H1 (cell line): ENCODE data around the gene HACD1. TPM values are rescaled to one million over a fixed set of nuclear protein-coding genes. Genes with fewer than 3 reads are reported as not detected.

ENCODE experiments used
- CTCF ChIA-PET: fragments of 300-600 bp; sonication (Branson Sonifier 250); formaldehyde crosslinking; loops from one replicate; lab custom pipeline; 2021; ENCODE audit not compliant: partially characterized antibody; lab: Charles Lee
- POLR2A ChIA-PET: fragments of 300-600 bp; sonication (Branson Sonifier 250); formaldehyde crosslinking; loops from one replicate; lab custom pipeline; 2021; ENCODE audit warnings: inconsistent platforms; ENCODE audit not compliant: partially characterized antibody; lab: Charles Lee
- DNase-seq, 2 experiments: peaks; one replicate each; pipeline versions ENCODE4 v3.0.0 to v3.0.0-alpha.2; 2010 to 2022; ENCODE audit warnings: low spot score in 2 of 2, low read depth in 1 of 2, mixed read lengths in 1 of 2
- FAIRE-seq: peaks from 2 replicates; lab custom pipeline; 2011; peaks lifted over from hg19 to GRCh38; lab: Jason Lieb, UNC
- H2AFZ ChIP-seq: 2 replicates; pipeline ENCODE4 v1.8.1; 2012; ENCODE audit warnings: low read length, inconsistent platforms
- H2AK5ac ChIP-seq: 2 replicates; pipeline ENCODE4 v1.6.1; 2013; ENCODE audit warnings: low read depth, low read length
- H2BK120ac ChIP-seq: replicated peaks from 2 replicates; pipeline ENCODE3; 2013; ENCODE audit warnings: low read depth, low read length, inconsistent platforms
- H2BK12ac ChIP-seq: 2 replicates; pipeline ENCODE4 v1.6.1; 2013; ENCODE audit warnings: low read depth, low read length
- H2BK15ac ChIP-seq: 2 replicates; pipeline ENCODE4 v1.6.1; 2013; ENCODE audit warnings: low read length
- H2BK20ac ChIP-seq: 2 replicates; pipeline ENCODE4 v1.6.1; 2013; ENCODE audit warnings: low read length
- H2BK5ac ChIP-seq: 2 replicates; pipeline ENCODE4 v1.6.1; 2013; ENCODE audit warnings: low read depth, low read length
- H3K14ac ChIP-seq: 2 replicates; pipeline ENCODE4 v1.6.1; 2013; ENCODE audit warnings: inconsistent platforms; ENCODE audit not compliant: insufficient read length
- H3K18ac ChIP-seq: 2 replicates; pipeline ENCODE4 v1.6.1; 2013; ENCODE audit warnings: low read length; ENCODE audit errors: extremely low read depth
- H3K23ac ChIP-seq: 2 replicates; pipeline ENCODE4 v1.6.1; 2013; ENCODE audit warnings: inconsistent platforms; ENCODE audit not compliant: insufficient read length
- H3K23me2 ChIP-seq: 2 replicates; pipeline ENCODE4 v1.6.1; 2013; ENCODE audit warnings: low read depth, low read length
- H3K27ac ChIP-seq: 2 replicates; pipeline ENCODE4 v1.6.1; 2011; ENCODE audit warnings: low read depth, low read length, inconsistent platforms
- H3K27me3 ChIP-seq, 4 experiments: replicated peaks in 1 of 4; 1 replicate in 1 of 4; 2 replicates in 3 of 4; pipeline versions ENCODE4 v1.6.1 to v1.8.1; 2011 to 2013; ENCODE audit warnings: low read length in 3 of 4, mild to moderate bottlenecking in 3 of 4, inconsistent platforms in 2 of 4, mixed read lengths in 2 of 4, moderate library complexity in 1 of 4; ENCODE audit not compliant: control insufficient read depth in 3 of 4, insufficient read depth in 3 of 4; ENCODE audit errors: extremely low read depth in 1 of 4
- H3K36me3 ChIP-seq, 4 experiments: 2 replicates each; pipeline versions ENCODE4 v1.6.1 to v1.8.1; 2011 to 2013; ENCODE audit warnings: mild to moderate bottlenecking in 4 of 4, low read length in 3 of 4, moderate library complexity in 2 of 4, control low read depth in 1 of 4, inconsistent platforms in 1 of 4; ENCODE audit not compliant: insufficient read depth in 4 of 4, control insufficient read depth in 2 of 4
- H3K4ac ChIP-seq: replicated peaks from 2 replicates; pipeline ENCODE3; 2013; ENCODE audit warnings: low read length, low read depth, mixed read lengths, inconsistent platforms; ENCODE audit not compliant: insufficient read length
- H3K4me1 ChIP-seq, 4 experiments: replicated peaks in 1 of 4; 1 replicate in 1 of 4; 2 replicates in 3 of 4; pipeline versions ENCODE4 v1.6.1 to v1.8.1; 2011 to 2013; ENCODE audit warnings: low read length in 3 of 4, inconsistent platforms in 2 of 4, mixed read lengths in 1 of 4; ENCODE audit not compliant: insufficient read depth in 4 of 4, control insufficient read depth in 3 of 4
- H3K4me2 ChIP-seq, 2 experiments: 2 replicates each; pipeline versions ENCODE4 v1.6.1 to v1.8.1; 2011 to 2013; ENCODE audit warnings: low read depth in 2 of 2, low read length in 2 of 2, control low read depth in 1 of 2, inconsistent platforms in 1 of 2, mild to moderate bottlenecking in 1 of 2; ENCODE audit not compliant: insufficient read depth in 1 of 2
- H3K4me3 ChIP-seq, 4 experiments: fragments of 200-600, 300-600 bp in 1 of 4; sonication (generic), shearing (Covaris generic), sonication (Bioruptor Twin) in 1 of 4; 2 replicates each; pipeline versions ENCODE4 v1.5.1 to v1.8.1; 2011 to 2016; ENCODE audit warnings: low read length in 4 of 4, low read depth in 3 of 4, control low read depth in 2 of 4, inconsistent platforms in 2 of 4, mild to moderate bottlenecking in 2 of 4, mixed read lengths in 1 of 4, moderate library complexity in 1 of 4; ENCODE audit not compliant: insufficient read depth in 2 of 4; ENCODE audit errors: extremely low read depth in 1 of 4
- H3K56ac ChIP-seq: replicated peaks from 2 replicates; pipeline ENCODE3; 2013; ENCODE audit warnings: low read depth, mild to moderate bottlenecking, mixed read lengths, low read length, inconsistent platforms; ENCODE audit not compliant: insufficient read length
- H3K79me1 ChIP-seq: 2 replicates; pipeline ENCODE4 v1.6.1; 2013; ENCODE audit warnings: low read depth, low read length, control low read depth
- H3K79me2 ChIP-seq, 2 experiments: 2 replicates each; pipeline versions ENCODE4 v1.6.1 to v1.8.1; 2012 to 2013; ENCODE audit warnings: low read length in 2 of 2, mild to moderate bottlenecking in 2 of 2, inconsistent platforms in 1 of 2; ENCODE audit not compliant: insufficient read depth in 2 of 2, control insufficient read depth in 1 of 2
- H3K9ac ChIP-seq, 4 experiments: replicated peaks in 1 of 4; 1 replicate in 1 of 4; 2 replicates in 3 of 4; pipeline versions ENCODE4 v1.6.1 to v1.8.1; 2011 to 2013; ENCODE audit warnings: low read depth in 3 of 4, low read length in 3 of 4, control low read depth in 2 of 4, mild to moderate bottlenecking in 2 of 4, moderate library complexity in 2 of 4, inconsistent platforms in 1 of 4; ENCODE audit errors: extremely low read depth in 1 of 4
- H3K9me3 ChIP-seq, 2 experiments: 2 replicates each; pipeline versions ENCODE4 v1.6.1 to v1.8.1; 2012 to 2013; ENCODE audit warnings: mild to moderate bottlenecking in 2 of 2, moderate library complexity in 2 of 2, control low read depth in 1 of 2, inconsistent platforms in 1 of 2, low read depth in 1 of 2, low read length in 1 of 2, mixed read lengths in 1 of 2; ENCODE audit not compliant: insufficient read depth in 2 of 2
- H4K20me1 ChIP-seq, 2 experiments: replicated peaks in 1 of 2; 2 replicates each; pipeline versions ENCODE3 to v1.8.1; 2011 to 2013; ENCODE audit warnings: inconsistent platforms in 2 of 2, low read length in 2 of 2, mild to moderate bottlenecking in 1 of 2; ENCODE audit not compliant: insufficient read depth in 2 of 2, control insufficient read depth in 1 of 2
- H4K5ac ChIP-seq: 2 replicates; pipeline ENCODE4 v1.6.1; 2013; ENCODE audit warnings: low read length, low read depth, mixed read lengths, inconsistent platforms; ENCODE audit not compliant: insufficient read length
- H4K8ac ChIP-seq: 2 replicates; pipeline ENCODE4 v1.8.0; 2013; ENCODE audit warnings: mild to moderate bottlenecking, moderate library complexity, low read length, inconsistent platforms; ENCODE audit not compliant: insufficient read depth; ENCODE audit errors: extremely low read depth
- H4K91ac ChIP-seq: replicated peaks from 2 replicates; pipeline ENCODE3; 2013; ENCODE audit warnings: low read length, mixed read lengths, inconsistent platforms; ENCODE audit not compliant: insufficient read length
- EP300 ChIP-seq, 2 experiments: IDR thresholded peaks; 1 replicate in 1 of 2; 2 replicates in 1 of 2; pipeline ENCODE4 v1.6.1; 2011 to 2012; ENCODE audit warnings: low read depth in 2 of 2, low read length in 2 of 2, mild to moderate bottlenecking in 2 of 2, borderline replicate concordance in 1 of 2, inconsistent platforms in 1 of 2, moderate library complexity in 1 of 2
- EZH2 ChIP-seq: fragments of 200-600 bp; sonication (generic); IDR thresholded peaks from 2 replicates; pipeline ENCODE4 v1.7.1; 2012; ENCODE audit warnings: low read depth, mild to moderate bottlenecking, moderate library complexity, low read length, inconsistent platforms; ENCODE audit not compliant: severe bottlenecking
- KDM4A ChIP-seq: IDR thresholded peaks from one replicate; pipeline ENCODE4 v1.7.1; 2012; ENCODE audit warnings: low read depth, mild to moderate bottlenecking, moderate library complexity, low read length, inconsistent platforms; ENCODE audit not compliant: severe bottlenecking
- RBBP5 ChIP-seq: IDR thresholded peaks from 2 replicates; pipeline ENCODE4 v1.7.1; 2012; ENCODE audit warnings: low read depth, mild to moderate bottlenecking, inconsistent platforms, low read length, moderate library complexity, borderline replicate concordance
- SIN3A ChIP-seq, 2 experiments: IDR thresholded peaks in 1 of 2; conservative IDR thresholded peaks in 1 of 2; 2 replicates each; pipeline ENCODE4 v1.6.1; 2011 to 2012; ENCODE audit warnings: low read length in 2 of 2, improper control_type of control experiment in 1 of 2, low read depth in 1 of 2, mild to moderate bottlenecking in 1 of 2
- TBP ChIP-seq: IDR thresholded peaks from 2 replicates; pipeline ENCODE4 v1.6.1; 2011; ENCODE audit warnings: low read depth, low read length, improper control_type of control experiment
- WGBS, 2 experiments: shearing (Covaris generic) in 1 of 2; methylation state at CpG; one replicate each; pipeline versions ENCODE4 v1.1.6 to v1.1.7; 2013 to 2015; ENCODE audit warnings: low lambda C conversion rate in 2 of 2, mixed read lengths in 2 of 2, inconsistent platforms in 1 of 2, low coverage in 1 of 2, missing lambda C conversion rate in 1 of 2; ENCODE audit not compliant: insufficient replicate concordance in 2 of 2, insufficient coverage in 1 of 2, insufficient read length in 1 of 2; ENCODE audit errors: extremely low coverage in 1 of 2, missing lambda C conversion rate in 1 of 2; 5-methylcytosine and 5-hydroxymethylcytosine counted together
- long read RNA-seq, 2 experiments: library from RNA in 1 of 2; library from capped mRNA in 1 of 2; stranded (forward); transcript quantifications; one replicate each; pipeline ENCODE4 v2.0.0, GENCODE V29; 2021; ENCODE audit warnings: inconsistent platforms in 1 of 2
- polyA minus RNA-seq, 3 experiments: library from RNA; depleted of rRNA, polyadenylated mRNA; stranded (reverse); fragments of >200 nt; gene quantifications; 1 replicate in 2 of 3; 2 replicates in 1 of 3; pipeline ENCODE4 v1.2.3, GENCODE V29; 2011
- polyA plus RNA-seq, 7 experiments: library from polyadenylated mRNA; depleted of rRNA in 3 of 7; stranded (reverse) in 5 of 7; unstranded in 2 of 7; fragments of >200 nt in 5 of 7; fragments of 200-250 nt in 2 of 7; gene quantifications; 1 replicate in 5 of 7; 2 replicates in 1 of 7; 4 replicates in 1 of 7; pipeline versions ENCODE4 v1.2.1 to v1.2.3, GENCODE V29; 2011 to 2013; ENCODE audit warnings: missing spikeins in 2 of 7, mixed read lengths in 2 of 7
- total RNA-seq: library from RNA; stranded (reverse); fragmentation: NEBNext Ultra II Directional; extraction: Animal tissue kit (Norgen Biotek cat#: 25700); gene quantifications from 2 replicates; pipeline ENCODE4 v1.2.1, GENCODE V29; 2021

HACD1 gene
- total RNA-seq (30.8 and 32.6 TPM in 2 replicates), polyA plus RNA-seq (2011; rRNA removed) (12.5 and 18.7 TPM in 2 replicates), polyA minus RNA-seq (2011; rRNA and poly(A)+ RNA removed) (10.9 and 13.5 TPM in 2 replicates)
- polyA plus RNA-seq (2011; cell fraction: cytosol; rRNA removed) = 16.5 TPM
- polyA plus RNA-seq (2011; cell fraction: nucleus; rRNA removed) = 10.7 TPM
- 13.9 to 30.1 TPM (median 14.6 TPM) in 4 replicates for polyA plus RNA-seq (2012, experiment 1 of 2)
- 20.2 TPM for polyA plus RNA-seq (2012, experiment 2 of 2)
- 38.2 TPM for polyA plus RNA-seq (2013, experiment 1 of 2)
- 47.4 TPM for polyA plus RNA-seq (2013, experiment 2 of 2)
- polyA minus RNA-seq (2011; cell fraction: cytosol; rRNA and poly(A)+ RNA removed) = 9.8 TPM
- 15.1 TPM for polyA minus RNA-seq (2011; cell fraction: nucleus; rRNA and poly(A)+ RNA removed)
- long read RNA-seq, experiment 1, partial matches to known transcripts = 7 of 33 reads
- long read RNA-seq, experiment 1, other reads (novel, unspliced or antisense) = 26 of 33 reads
- long read RNA-seq, experiment 2 = 0 reads

- Histone ChIP-seq H2AFZ (peak within 1 kb of the TSS; percentile 97), H2BK120ac (peak within 1 kb of the TSS; percentile 28), H3K23ac (no peak within 1 kb of the TSS), H4K20me1 (no peaks in the 10 kb centered on the region), H4K91ac (peak within 1 kb of the TSS; percentile 99), H2BK20ac (no peak within 1 kb of the TSS), H3K18ac (peak within 1 kb of the TSS; percentile 93), H3K4me2 (peak within 1 kb of the TSS; percentile 73 to 95), H4K5ac (peak within 1 kb of the TSS; percentile 83), H3K36me3 (peaks cover 0 to 3% (median 0%) of the 10 kb centered on the region in 4 experiments; a peak in 1 of 8 replicates), H2BK15ac (peak within 1 kb of the TSS; percentile 95; the same call in 1 of the 2 replicates), H3K9ac (peak within 1 kb of the TSS; percentile 71 to 83 (median 74)), H3K27ac (peak within 1 kb of the TSS; percentile 70; the same call in 1 of the 2 replicates), H4K8ac (peak within 1 kb of the TSS; percentile 96), H3K79me2 (peaks cover 0 to 3% of the 10 kb centered on the region in 2 experiments; a peak in 1 of 4 replicates), H3K23me2 (peaks cover 6% of the 10 kb centered on the region), H2BK12ac (peak within 1 kb of the TSS; percentile 90; the same call in 1 of the 2 replicates), H3K4me1 (no peaks in the 10 kb centered on the region), H3K14ac (no peak within 1 kb of the TSS), H3K56ac (peak within 1 kb of the TSS; percentile 96), H2BK5ac (peak within 1 kb of the TSS; percentile 92; the same call in 1 of the 2 replicates), H3K79me1 (no peaks in the 10 kb centered on the region), H3K4me3 (peak within 1 kb of the TSS; percentile 63 to 89 (median 76)), H3K9me3 (peaks cover 0 to 3% of the 10 kb centered on the region in 2 experiments; a peak in 1 of 4 replicates), H3K27me3 (no peaks in the 10 kb centered on the region), H2AK5ac (no peak within 1 kb of the TSS), H3K4ac (peak within 1 kb of the TSS; percentile 98)
- peak; percentile 50 to 84 for DNase-seq
- FAIRE-seq = no peak
- 2% methylated on average over 21 of the region's 92 CpGs; no CpG with 5 or more reads in 1 of the 2 experiments for WGBS, 2 experiments
- ChIA-PET POLR2A (interaction anchor here (0.6 to 3.6 kb wide), 20 partner anchors 9 to 804 kb away, joined by 3 to 25 read pairs (median 3); partner anchors contain the start of gene STAM), CTCF (interaction anchor here (0.6 to 1.7 kb wide), 12 partner anchors 9 to 513 kb away, joined by 3 to 7 read pairs (median 3); no protein-coding TSS in a partner anchor)
- TF ChIP-seq EP300 (IDR thresholded peaks at IDR 0.05; ENCODE audit: borderline replicate concordance in 1 of 2, low read depth in 2 of 2, low read length in 2 of 2) = no peak
- TF ChIP-seq EZH2 = no peak
- peak; percentile 51; the same call in 1 of the 2 replicates for TF ChIP-seq TBP
- peak; percentile 98 for TF ChIP-seq KDM4A
- peak; percentile 49; the same call in 1 of the 2 replicates for TF ChIP-seq RBBP5
- 0 out of 4 replicates have a peak, but pooled peaks of 1 of the 2 experiments have one; percentile 11 for TF ChIP-seq SIN3A (conservative IDR thresholded peaks at IDR 0.05 in 1 of 2, IDR thresholded peaks at IDR 0.05 in 1 of 2; ENCODE audit: low read depth in 1 of 2, low read length in 2 of 2)
Measured at GRCh38 chr10:17617031-17617911, at the start of gene HACD1. Gene HACD1, minus strand, starts transcription at chr10:17617374. Its CDS starts 35 bp downstream, at chr10:17617339.
